ENCODE results near the gene COPS4.

Gene COPS4

DNA sequence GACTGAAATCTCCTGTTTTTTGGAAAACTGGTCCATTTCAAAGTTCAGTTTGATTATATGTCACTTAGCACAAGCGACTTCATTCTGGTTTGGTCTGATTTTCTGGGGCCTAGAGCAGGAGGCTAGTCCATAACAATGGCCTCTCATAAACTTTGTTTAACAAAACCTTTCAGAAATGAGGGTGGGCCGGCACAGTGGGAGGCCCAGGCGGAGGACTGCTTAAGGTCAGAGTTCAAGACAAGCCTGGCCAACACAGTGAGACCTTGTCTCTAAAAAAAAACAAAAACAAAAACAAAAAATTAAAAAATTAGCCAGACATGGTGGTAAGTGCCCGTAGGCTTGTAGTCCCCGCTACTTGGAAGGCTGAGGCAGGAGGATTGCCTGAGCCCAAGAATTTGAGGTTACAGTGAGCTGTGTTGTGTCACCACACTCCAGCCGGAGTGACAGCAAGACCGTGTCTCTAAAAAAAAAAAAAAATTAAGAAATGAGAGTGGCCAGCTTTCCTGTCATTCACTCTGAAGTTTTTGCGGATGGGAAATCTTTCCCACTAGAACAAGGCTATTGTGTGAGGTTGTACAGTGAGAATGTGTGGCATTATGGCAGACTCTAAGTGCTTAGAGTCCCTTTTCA is 80.8 kb downstream of the COPS4 start:
- Histone ChIP-seq H3K4me3 (no peak overlapping the region), H3K27ac (no peak overlapping the region), H3K9ac (ENCODE audit: insufficient read length) (no peak overlapping the region), H3K9me3 (ENCODE audit: low read depth, low read length) (no peaks in the 10 kb centered on the region), H3K36me3 (ENCODE audit: insufficient read depth, low read length) (no peaks in the 10 kb centered on the region)
- TF ChIP-seq POLR2AphosphoS5 (IDR thresholded peaks at IDR 0.05; ENCODE audit: borderline replicate concordance, low read depth, low read length) = no peak
- TF ChIP-seq FOXP2 (optimal IDR thresholded peaks at IDR 0.05; ENCODE audit: control extremely low read depth, extremely low read length, insufficient read depth) = no peak
- TF ChIP-seq EZH2 (IDR thresholded peaks at IDR 0.05) = no peak
- DNase-seq (ENCODE audit: low read depth, low spot score) = no peak

DNA sequence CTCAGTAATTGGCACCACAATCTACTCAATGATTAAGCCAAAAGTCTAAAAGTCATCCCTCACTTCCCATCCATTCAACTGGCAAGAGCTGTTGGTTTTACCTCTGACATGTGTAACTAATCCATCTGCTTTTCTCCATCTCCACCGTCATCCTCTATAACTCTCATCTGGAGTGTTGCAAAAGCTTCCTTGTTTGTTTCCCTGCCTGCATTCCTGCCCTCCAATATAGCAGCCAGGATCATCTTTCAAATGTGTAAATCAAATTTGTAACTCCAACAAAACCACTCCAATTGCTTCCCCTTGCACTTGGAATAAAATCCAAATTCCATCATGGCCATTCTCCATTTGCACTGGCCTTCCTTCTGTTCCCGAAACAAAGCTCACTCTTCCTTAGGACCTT is 83.9 kb downstream of the COPS4 start:
- TF ChIP-seq FOXP2 (optimal IDR thresholded peaks at IDR 0.05; ENCODE audit: control extremely low read depth, extremely low read length, insufficient read depth) = no peak
- no peak for TF ChIP-seq POLR2AphosphoS5 (IDR thresholded peaks at IDR 0.05; ENCODE audit: borderline replicate concordance, low read depth, low read length)
- no peak for TF ChIP-seq EZH2 (IDR thresholded peaks at IDR 0.05)
- no peak overlapping the region for H3K27ac ChIP-seq
- no peak for DNase-seq (ENCODE audit: low read depth, low spot score)
- H3K9ac ChIP-seq (ENCODE audit: insufficient read length) = no peak overlapping the region
- H3K4me3 ChIP-seq = no peak overlapping the region
- no peaks in the 10 kb centered on the region for H3K36me3 ChIP-seq (ENCODE audit: insufficient read depth, low read length)
- H3K9me3 ChIP-seq (ENCODE audit: low read depth, low read length) = no peaks in the 10 kb centered on the region

DNA sequence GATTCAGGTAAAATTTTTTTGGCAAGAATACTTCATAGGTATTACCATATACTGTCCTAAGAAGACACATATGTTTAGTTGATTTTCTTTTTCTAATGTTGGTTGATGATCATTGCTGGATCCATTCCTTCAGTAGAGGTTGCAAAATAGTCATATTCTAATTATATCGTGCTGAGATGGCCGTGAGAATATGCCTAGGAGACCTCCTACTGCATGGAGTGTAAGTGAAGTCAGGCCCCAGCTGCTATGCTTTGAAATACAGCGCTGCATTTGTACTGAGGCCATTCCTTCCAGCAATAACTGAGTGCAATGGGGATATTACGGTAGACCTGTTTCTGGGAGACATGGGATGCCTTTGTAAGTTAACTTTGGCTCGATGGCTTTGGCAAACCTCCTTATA is 86.3 kb downstream of the COPS4 start:
- H3K4me3 ChIP-seq = no peak overlapping the region
- no peak for DNase-seq (ENCODE audit: low read depth, low spot score)
- H3K9ac ChIP-seq (ENCODE audit: insufficient read length) = no peak overlapping the region
- H3K9me3 ChIP-seq (ENCODE audit: low read depth, low read length) = no peaks in the 10 kb centered on the region
- no peaks in the 10 kb centered on the region for H3K36me3 ChIP-seq (ENCODE audit: insufficient read depth, low read length)
- no peak overlapping the region for H3K27ac ChIP-seq
- TF ChIP-seq EZH2 (IDR thresholded peaks at IDR 0.05) (no peak), FOXP2 (optimal IDR thresholded peaks at IDR 0.05; ENCODE audit: control extremely low read depth, extremely low read length, insufficient read depth) (no peak)

DNA sequence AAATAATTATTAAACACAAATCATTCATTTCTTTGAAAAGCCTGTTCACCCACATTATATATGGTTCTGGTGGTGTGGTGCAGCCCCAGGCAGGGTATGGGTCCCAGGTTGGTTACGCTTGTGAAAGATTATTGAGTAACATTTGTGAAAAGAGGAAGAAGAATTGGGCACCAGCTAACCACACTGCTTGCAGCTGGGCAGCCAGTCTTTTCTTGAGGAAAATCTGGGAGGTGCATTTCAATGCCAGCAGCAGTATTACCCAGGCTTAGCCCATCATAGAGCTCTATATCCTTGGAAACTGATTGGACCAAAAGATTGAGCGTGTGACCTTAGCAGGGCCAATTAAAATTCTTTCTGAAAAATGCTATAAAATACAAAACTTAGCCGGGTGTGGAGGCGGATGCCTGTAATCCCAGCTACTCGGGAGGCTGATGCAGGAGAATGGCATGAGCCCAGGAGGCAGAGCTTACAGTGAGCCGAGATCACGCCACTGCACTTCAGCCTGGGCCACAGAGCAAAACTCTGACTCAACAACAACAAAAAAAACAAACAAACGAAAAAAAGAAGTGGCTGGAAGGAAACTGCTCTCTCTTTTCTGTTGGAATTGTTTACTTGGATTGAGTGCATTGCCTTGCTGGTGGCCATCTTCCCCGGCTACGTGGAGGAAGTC is 89.3 kb downstream of the COPS4 start:
- Histone ChIP-seq H3K36me3 (ENCODE audit: insufficient read depth, low read length) (no peaks in the 10 kb centered on the region), H3K27ac (no peak overlapping the region), H3K9ac (ENCODE audit: insufficient read length) (no peak overlapping the region), H3K9me3 (ENCODE audit: low read depth, low read length) (no peaks in the 10 kb centered on the region), H3K4me3 (no peak overlapping the region)
- no peak for DNase-seq (ENCODE audit: low read depth, low spot score)
- TF ChIP-seq POLR2AphosphoS5 (IDR thresholded peaks at IDR 0.05; ENCODE audit: borderline replicate concordance, low read depth, low read length) = no peak
- TF ChIP-seq EZH2 (IDR thresholded peaks at IDR 0.05) = no peak
- TF ChIP-seq FOXP2 (optimal IDR thresholded peaks at IDR 0.05; ENCODE audit: control extremely low read depth, extremely low read length, insufficient read depth) = no peak
